ENCODE results near the gene FMO2.

FMO2 gene

DNA sequence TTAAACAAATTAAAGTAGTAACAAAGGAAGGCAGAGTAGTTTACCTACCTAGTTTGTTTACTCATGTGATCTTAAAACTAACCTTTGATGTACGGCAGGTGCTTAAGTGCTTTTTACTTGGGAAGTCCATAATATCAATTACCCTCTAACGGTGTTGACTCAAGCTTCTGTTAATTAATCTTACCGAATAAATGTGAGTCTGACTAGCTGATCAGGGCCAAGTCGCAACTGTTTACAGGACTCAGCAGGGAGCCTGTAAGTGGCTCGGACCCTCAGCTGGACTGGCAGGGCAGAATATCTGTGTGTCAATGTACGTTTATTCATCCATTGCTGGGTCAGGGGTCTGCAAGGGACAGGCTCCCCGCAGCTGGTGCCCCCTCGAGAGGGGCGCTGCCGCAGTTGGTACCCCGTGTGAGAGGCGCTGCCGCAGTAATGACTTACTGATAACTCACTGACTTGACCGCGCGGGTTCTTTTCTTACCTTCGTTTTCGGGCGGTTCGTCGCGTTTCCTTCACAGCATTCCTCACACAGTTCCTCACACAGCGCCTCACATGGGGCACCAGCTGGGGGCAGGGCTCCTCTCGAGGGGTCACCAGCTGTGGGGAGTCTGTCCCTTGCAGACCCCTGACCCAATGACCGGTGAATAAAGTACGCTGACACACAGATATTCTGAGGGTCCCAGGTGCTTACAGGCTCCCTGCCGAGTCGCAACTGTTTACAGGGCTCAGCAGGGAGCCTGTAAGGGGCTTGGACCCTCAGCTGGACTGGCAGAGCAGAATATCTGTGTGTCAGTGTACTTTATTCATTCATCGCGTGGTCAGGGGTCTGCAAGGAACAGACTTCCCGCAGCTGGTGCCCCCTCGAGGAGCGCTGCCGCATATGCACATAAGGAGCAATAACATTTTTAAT, 66.2 kb downstream of the FMO2 start:
- H3K27ac ChIP-seq = peak overlapping the region; percentile 30
- TF ChIP-seq ZFX (IDR thresholded peaks at IDR 0.05) = no peak
- TF ChIP-seq, protein P1, sequence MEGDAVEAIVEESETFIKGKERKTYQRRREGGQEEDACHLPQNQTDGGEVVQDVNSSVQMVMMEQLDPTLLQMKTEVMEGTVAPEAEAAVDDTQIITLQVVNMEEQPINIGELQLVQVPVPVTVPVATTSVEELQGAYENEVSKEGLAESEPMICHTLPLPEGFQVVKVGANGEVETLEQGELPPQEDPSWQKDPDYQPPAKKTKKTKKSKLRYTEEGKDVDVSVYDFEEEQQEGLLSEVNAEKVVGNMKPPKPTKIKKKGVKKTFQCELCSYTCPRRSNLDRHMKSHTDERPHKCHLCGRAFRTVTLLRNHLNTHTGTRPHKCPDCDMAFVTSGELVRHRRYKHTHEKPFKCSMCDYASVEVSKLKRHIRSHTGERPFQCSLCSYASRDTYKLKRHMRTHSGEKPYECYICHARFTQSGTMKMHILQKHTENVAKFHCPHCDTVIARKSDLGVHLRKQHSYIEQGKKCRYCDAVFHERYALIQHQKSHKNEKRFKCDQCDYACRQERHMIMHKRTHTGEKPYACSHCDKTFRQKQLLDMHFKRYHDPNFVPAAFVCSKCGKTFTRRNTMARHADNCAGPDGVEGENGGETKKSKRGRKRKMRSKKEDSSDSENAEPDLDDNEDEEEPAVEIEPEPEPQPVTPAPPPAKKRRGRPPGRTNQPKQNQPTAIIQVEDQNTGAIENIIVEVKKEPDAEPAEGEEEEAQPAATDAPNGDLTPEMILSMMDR (conservative IDR thresholded peaks at IDR 0.05) = peak; percentile 89

DNA sequence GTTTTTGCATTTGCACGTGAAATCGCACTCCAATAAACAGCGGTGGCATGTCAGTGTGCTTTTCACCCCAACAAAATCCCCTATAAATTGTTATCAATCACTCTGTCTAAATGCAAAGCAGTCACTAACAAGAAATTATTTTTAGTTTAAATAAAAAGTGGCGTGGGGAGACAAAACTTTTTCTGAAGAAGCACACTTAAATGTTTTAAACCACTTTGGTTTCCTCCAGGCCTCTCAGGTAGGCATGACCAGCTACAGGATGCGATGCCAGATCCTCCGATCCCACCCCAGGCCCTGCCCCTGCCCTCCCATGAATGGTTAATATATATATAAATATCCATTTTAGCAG, 66.8 kb downstream of the FMO2 start:
- TF ChIP-seq, protein P1 (conservative IDR thresholded peaks at IDR 0.05) = peak; percentile 59
- TF ChIP-seq ZFX (IDR thresholded peaks at IDR 0.05) = no peak
- peak overlapping the region; percentile 30 for H3K27ac ChIP-seq

DNA sequence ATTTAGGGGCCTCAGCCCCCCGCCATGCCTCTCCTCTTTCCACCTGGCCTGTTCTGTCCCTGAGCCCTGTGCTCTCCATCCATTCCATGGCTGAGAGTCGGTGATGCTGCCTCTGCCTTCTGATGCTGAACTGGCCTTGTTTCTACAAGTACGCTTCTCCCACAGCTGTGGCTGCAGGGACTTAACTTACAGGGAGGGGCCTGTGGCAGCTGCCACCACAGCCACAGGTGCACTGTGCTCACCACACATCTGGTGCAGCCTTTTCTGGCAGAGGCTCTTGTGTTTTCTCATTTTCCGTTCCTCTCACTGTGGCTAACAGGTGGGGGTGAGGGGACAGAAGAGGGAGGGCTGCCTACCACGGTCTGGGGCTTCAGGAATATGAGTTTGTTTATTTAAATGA, 67.4 kb downstream of the FMO2 start:
- TF ChIP-seq, protein P1 (conservative IDR thresholded peaks at IDR 0.05) = no peak
- no peak for TF ChIP-seq ZFX (IDR thresholded peaks at IDR 0.05)
- no peak overlapping the region for H3K27ac ChIP-seq

DNA sequence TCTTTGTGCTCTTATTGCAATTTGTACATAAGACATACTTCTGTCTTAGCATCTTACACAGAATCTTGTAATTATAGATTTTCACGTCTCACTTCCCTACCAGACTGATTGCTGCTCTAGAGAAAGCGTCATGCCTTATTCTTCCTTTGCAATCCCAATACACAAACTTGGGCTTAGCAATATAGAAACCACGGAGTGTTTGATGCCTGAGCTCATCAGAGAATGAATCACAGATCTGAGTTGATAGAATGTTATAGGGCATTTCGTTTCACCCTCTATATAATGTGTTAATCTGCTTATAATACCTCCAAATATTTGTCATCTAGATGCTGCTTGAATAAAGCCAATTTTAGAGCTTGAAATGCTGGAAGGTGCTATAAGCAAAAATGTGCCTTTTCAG, 69.8 kb downstream of the FMO2 start:
- TF ChIP-seq, protein P1 (conservative IDR thresholded peaks at IDR 0.05) = no peak
- no peak for TF ChIP-seq ZFX (IDR thresholded peaks at IDR 0.05)

DNA sequence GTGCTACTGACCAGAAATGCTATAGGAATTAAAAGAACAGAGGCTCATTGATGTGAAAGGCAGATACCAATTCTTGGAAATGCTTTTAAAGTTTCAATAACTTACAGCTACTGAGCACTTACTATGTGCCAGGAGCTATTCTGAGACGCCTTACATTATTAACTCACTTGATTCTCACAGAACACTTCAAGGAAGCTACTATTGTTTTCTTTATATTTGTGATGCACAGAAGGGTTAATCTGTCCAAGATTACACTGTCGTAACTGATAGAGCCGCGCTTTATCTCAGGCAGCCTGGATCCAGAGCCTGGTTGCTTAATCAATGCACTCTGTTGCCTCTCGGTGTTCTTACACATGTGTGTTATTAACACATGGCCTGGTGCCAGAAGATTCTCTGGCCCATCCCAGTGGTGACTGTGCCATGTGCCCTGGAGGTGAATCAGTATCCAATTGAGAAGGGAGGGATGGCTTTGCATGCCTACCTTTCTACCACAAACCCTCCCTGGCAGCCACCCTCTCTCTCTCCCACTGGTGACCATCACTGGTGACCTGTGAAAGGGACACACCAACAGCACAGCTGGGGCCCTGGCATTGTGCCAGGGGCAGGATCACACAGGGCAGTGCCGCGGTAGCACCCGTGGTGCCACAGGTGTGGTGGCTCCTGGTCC, 72.0 kb downstream of the FMO2 start:
- H3K27ac ChIP-seq = no peak overlapping the region
- TF ChIP-seq, protein P1 (conservative IDR thresholded peaks at IDR 0.05) = no peak
- TF ChIP-seq ZFX (IDR thresholded peaks at IDR 0.05) = no peak

More for the DNA sequence above, 69.8 kb downstream of the FMO2 start:
- no peak overlapping the region for H3K27ac ChIP-seq

DNA sequence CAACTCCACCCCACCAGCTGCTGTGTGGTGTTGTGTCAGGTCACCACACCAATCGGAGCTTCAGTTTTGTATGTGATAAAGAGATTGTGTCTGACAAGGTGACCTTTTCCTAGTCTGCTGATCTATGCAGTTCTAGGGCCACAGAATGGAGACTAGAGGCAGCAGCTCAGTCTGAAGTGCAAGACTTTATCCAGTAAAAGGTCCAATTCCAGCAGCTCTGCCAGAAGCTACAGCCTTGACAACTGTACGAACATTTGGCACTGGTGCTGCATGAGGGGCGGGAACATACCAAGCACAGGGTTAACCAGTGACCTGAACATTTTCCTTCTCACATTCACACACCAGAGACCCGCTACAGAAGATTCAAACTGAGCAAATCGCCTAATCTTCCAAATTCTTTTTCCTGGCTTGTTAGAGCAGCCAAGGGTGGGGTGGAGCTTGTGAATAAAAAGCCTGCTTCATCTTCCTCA, 72.5 kb downstream of the FMO2 start:
- no peak for TF ChIP-seq ZFX (IDR thresholded peaks at IDR 0.05)
- TF ChIP-seq, protein P1 (conservative IDR thresholded peaks at IDR 0.05) = no peak
- H3K27ac ChIP-seq = no peak overlapping the region

DNA sequence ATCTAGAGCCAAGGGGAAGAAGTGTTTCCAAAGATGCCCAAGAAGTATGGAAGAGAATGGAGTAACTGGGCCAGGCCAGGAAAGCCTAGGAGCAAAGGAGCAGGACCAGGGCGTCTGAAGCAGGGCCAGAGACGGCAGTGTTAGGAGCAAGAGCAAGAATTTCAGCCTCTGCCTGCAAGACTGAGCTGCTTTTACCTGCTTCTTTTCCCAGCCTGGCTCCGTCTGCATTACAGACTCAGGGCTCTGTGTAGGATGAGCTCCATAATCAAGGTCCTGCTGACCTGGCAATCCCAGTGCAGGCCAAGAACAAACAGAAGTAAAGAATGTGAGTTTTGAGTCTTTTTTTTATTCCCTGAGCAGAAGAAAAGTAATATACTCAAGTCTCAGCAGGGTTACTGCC, 73.3 kb downstream of the FMO2 start:
- no peak overlapping the region for H3K27ac ChIP-seq
- TF ChIP-seq ZFX (IDR thresholded peaks at IDR 0.05) = no peak
- TF ChIP-seq, protein P1 (conservative IDR thresholded peaks at IDR 0.05) = no peak
